Breast epithelium (tissue), 4 donors: ENCODE data around the gene SCN3A. TPM values are rescaled to one million over a fixed set of nuclear protein-coding genes. Genes with fewer than 3 reads are reported as not detected.

Experiments used
- DNase-seq, 2 donors: peaks; one replicate each; pipeline ENCODE4 v3.0.0-alpha.2; 2019; ENCODE audit warnings: low spot score in 2 of 2
- H3K27ac ChIP-seq, 2 donors: fragments of 200-600 bp; sonication (generic) in 1 of 2; one replicate each; pipeline ENCODE4 v1.5.1; 2016 to 2019; ENCODE audit warnings: mild to moderate bottlenecking in 1 of 2
- H3K27me3 ChIP-seq, 2 donors: fragments of 200-600 bp; sonication (generic) in 1 of 2; one replicate each; pipeline versions ENCODE4 v1.5.1 to v1.6.0; 2017 to 2019; ENCODE audit warnings: control low read depth in 1 of 2, mild to moderate bottlenecking in 1 of 2
- H3K36me3 ChIP-seq: fragments of 200-600 bp; one replicate; pipeline ENCODE4 v1.5.1; 2019
- H3K4me1 ChIP-seq, 2 donors: fragments of 200-600 bp; sonication (generic); one replicate each; pipeline ENCODE4 v1.5.1; 2016 to 2019; ENCODE audit warnings: control low read depth in 1 of 2
- H3K4me3 ChIP-seq, 3 donors: fragments of 200-600 bp; sonication (generic); 1 replicate in 2 of 3; 2 replicates in 1 of 3; pipeline ENCODE4 v1.5.1; 2016 to 2019; ENCODE audit warnings: mild to moderate bottlenecking in 3 of 3, moderate library complexity in 2 of 3
- H3K9me3 ChIP-seq, 2 donors: fragments of 200-600 bp; sonication (generic) in 1 of 2; one replicate each; pipeline ENCODE4 v1.5.1; 2016 to 2019; ENCODE audit warnings: control low read depth in 1 of 2
- CTCF ChIP-seq, 3 donors: fragments of 450-650 bp; IDR thresholded peaks; one replicate each; pipeline ENCODE4 v1.5.1; 2016 to 2017; ENCODE audit warnings: antibody characterized with exemption in 3 of 3, mild to moderate bottlenecking in 3 of 3, moderate library complexity in 3 of 3
- POLR2A ChIP-seq: fragments of 450-650 bp; IDR thresholded peaks from one replicate; pipeline ENCODE4 v1.6.1; 2016; ENCODE audit warnings: antibody characterized with exemption, mild to moderate bottlenecking, moderate library complexity
- POLR2AphosphoS5 ChIP-seq, 3 donors: sonication (generic); formaldehyde crosslinking; IDR thresholded peaks; one replicate each; pipeline ENCODE4 v1.6.1; 2017; ENCODE audit warnings: antibody characterized with exemption in 3 of 3
- intact Hi-C: fragments of 100-400 bp; cut with DNase I; formaldehyde crosslinking; loops from one replicate; pipeline ENCODE4 v1.15.1; 2023; ENCODE audit warnings: low total_unique reads
- total RNA-seq, 3 donors: library from RNA; depleted of rRNA; stranded (reverse); fragments of >200 nt; gene quantifications; one replicate each; pipeline ENCODE4 v1.1.0, GENCODE V29; 2016

The SCN3A gene
- total RNA-seq, 3 donors from 2014 or later, result 0.64 to 5.3 (median 1.6) TPM

GRCh38 chr2:165205865-165206264 is 2.0 kb upstream of the SCN3A start:
- DNase-seq, result no peak
- TF ChIP-seq CTCF (IDR thresholded peaks at IDR 0.05), result no peak
- TF ChIP-seq POLR2A, result no peak
- TF ChIP-seq POLR2AphosphoS5 (IDR thresholded peaks at IDR 0.05), result no peak
- H3K27ac ChIP-seq, result no peak overlapping the region
- H3K4me3 ChIP-seq, result no peak overlapping the region
- no peaks in the 10 kb centered on the region for H3K4me1 ChIP-seq
- H3K27me3 ChIP-seq, result no peaks in the 10 kb centered on the region
- H3K36me3 ChIP-seq, result no peaks in the 10 kb centered on the region
- intact Hi-C loops, result no loop called here
- H3K9me3 ChIP-seq, result no peaks in the 10 kb centered on the region

GRCh38 chr2:165202239-165202638 is 1.6 kb downstream of the SCN3A start:
- no peak for TF ChIP-seq POLR2A
- TF ChIP-seq POLR2AphosphoS5 (IDR thresholded peaks at IDR 0.05), result no peak
- DNase-seq, result no peak
- H3K36me3 ChIP-seq, result no peaks in the 10 kb centered on the region
- H3K4me1 ChIP-seq, result no peaks in the 10 kb centered on the region
- H3K27me3 ChIP-seq, result no peaks in the 10 kb centered on the region
- H3K27ac ChIP-seq, result no peak overlapping the region
- H3K4me3 ChIP-seq, result no peak overlapping the region
- no peaks in the 10 kb centered on the region for H3K9me3 ChIP-seq
- intact Hi-C loops, result no loop called here

DNA sequence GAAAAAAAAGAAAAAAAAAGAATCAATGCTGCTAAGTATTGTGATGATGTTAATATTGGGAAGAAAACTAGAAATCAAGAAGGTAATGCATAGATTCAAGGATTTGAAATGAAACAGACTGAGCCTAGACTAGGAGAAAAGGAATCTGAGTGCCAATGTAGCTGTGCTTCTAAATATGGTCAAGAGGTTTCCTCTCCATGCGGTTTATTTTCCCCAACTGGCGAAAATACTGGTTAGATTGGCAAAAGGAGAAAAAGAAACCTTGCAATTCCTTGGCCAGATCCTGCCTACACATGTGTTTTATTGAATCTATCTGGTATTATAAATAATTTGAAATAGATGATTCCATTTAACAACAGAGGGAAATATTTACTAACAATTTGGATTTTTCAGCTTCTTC is 5.7 kb downstream of the SCN3A start:
- Histone ChIP-seq H3K27ac (no peak overlapping the region), H3K9me3 (no peaks in the 10 kb centered on the region), H3K27me3 (no peaks in the 10 kb centered on the region), H3K4me3 (no peak overlapping the region), H3K4me1 (no peaks in the 10 kb centered on the region), H3K36me3 (no peaks in the 10 kb centered on the region)
- DNase-seq, result no peak
- intact Hi-C loops, result no loop called here
- TF ChIP-seq POLR2AphosphoS5 (IDR thresholded peaks at IDR 0.05), result no peak
- no peak for TF ChIP-seq POLR2A
- no peak for TF ChIP-seq CTCF (IDR thresholded peaks at IDR 0.05)

DNA sequence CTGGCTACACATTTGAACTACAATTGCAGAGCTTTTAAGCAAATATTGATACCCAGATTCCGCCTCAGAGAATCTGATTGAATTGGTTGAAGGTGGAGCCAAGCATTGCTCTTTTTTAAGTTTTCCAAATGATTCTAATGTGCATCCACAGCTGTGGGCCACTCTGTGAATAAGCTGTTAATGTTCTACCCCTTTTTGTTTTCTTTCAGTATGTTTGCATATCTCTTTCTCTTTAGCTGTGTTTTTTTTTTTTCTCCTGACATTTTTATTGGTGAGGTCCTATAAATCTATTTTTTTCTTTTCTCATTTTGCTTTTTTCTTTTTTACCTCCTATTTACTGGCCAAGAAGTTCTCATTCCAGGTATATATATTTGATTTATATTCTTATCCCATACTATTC is 6.5 kb downstream of the SCN3A start:
- Histone ChIP-seq H3K9me3 (no peaks in the 10 kb centered on the region), H3K27me3 (no peaks in the 10 kb centered on the region), H3K4me3 (no peak overlapping the region), H3K4me1 (no peaks in the 10 kb centered on the region), H3K27ac (no peak overlapping the region), H3K36me3 (no peaks in the 10 kb centered on the region)
- DNase-seq, result no peak
- TF ChIP-seq POLR2A, result no peak
- no peak for TF ChIP-seq POLR2AphosphoS5 (IDR thresholded peaks at IDR 0.05)
- no peak for TF ChIP-seq CTCF (IDR thresholded peaks at IDR 0.05)
- intact Hi-C loops, result no loop called here

DNA sequence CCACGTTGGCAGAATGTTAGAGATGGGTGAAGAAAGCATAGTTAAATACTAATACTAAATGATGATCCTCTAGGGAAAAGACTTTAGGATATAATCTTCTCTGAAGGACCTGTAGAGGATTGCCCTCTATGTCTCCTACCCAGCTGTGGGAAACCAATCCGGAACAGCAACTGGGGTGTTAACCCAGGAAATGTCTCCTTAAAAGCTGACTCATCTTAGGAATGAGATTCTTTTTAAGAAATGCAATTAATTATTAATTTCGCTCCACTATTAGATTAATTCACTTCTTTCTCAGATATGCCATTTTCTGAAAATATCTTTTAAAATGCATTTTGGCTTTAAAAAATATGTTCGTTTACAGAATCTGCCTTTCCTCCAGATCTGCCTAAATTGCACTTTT is 7.4 kb downstream of the SCN3A start:
- Histone ChIP-seq H3K9me3 (no peaks in the 10 kb centered on the region), H3K4me1 (no peaks in the 10 kb centered on the region), H3K4me3 (no peak overlapping the region), H3K27ac (no peak overlapping the region), H3K36me3 (no peaks in the 10 kb centered on the region), H3K27me3 (no peaks in the 10 kb centered on the region)
- no peak for TF ChIP-seq POLR2AphosphoS5 (IDR thresholded peaks at IDR 0.05)
- no peak for TF ChIP-seq CTCF (IDR thresholded peaks at IDR 0.05)
- no peak for TF ChIP-seq POLR2A
- intact Hi-C loops, result no loop called here
- no peak for DNase-seq

DNA sequence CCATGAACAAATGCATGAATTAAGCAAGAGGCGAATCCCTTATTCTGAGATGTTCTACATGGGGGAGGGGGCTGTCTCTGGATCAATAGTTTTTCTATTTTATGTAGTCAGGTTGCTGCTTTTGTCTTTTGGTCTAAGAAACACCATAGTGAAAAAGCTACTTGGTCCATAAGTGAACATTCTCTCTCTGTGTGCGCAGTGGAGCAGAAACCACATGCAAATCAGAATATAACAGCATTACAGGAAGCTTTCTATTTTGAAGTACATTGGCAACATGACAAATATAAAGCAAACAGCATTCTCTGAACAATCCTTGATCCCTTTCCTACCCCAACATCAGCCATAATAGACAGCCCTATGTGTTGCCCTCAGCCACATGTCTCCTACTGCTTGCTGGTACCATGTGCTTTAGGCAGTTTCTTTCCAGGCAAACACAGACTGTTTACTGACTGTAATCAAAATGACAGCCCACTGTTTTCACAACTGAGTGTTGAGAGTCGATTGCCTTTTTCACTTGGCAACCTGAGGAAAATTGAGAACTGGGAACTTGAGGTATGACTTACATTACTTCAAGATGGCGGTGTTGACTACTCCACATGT is 10.6 kb downstream of the SCN3A start:
- Histone ChIP-seq H3K36me3 (no peaks in the 10 kb centered on the region), H3K9me3 (no peaks in the 10 kb centered on the region), H3K4me1 (no peaks in the 10 kb centered on the region), H3K27ac (no peak overlapping the region), H3K4me3 (no peak overlapping the region), H3K27me3 (no peaks in the 10 kb centered on the region)
- DNase-seq, result no peak
- TF ChIP-seq CTCF (IDR thresholded peaks at IDR 0.05) (no peak), POLR2A (no peak), POLR2AphosphoS5 (IDR thresholded peaks at IDR 0.05) (no peak)
- intact Hi-C loops, result no loop called here
